OCI-LY3 (cell line): ENCODE data around the gene PCK2.

Experiments
- H2AFZ ChIP-seq: fragments of 200-600, 300-600 bp; shearing (Covaris generic); 2 replicates; pipeline ENCODE4 v1.6.0; 2014; ENCODE audit warnings: antibody characterized with exemption, low read depth, low read length
- H3K27ac ChIP-seq: fragments of 200-600, 300-600 bp; sonication (generic); 2 replicates; pipeline ENCODE4 v1.5.1; 2014; ENCODE audit warnings: mild to moderate bottlenecking, low read length, moderate library complexity, mixed read lengths
- H3K27me3 ChIP-seq: fragments of 200-600, 300-600 bp; sonication (generic); 2 replicates; pipeline ENCODE4 v1.6.1; 2014; ENCODE audit warnings: low read depth, low read length, mixed read lengths
- H3K36me3 ChIP-seq: fragments of 200-600, 300-600 bp; sonication (generic); replicated peaks from 2 replicates; pipeline ENCODE3; 2014; ENCODE audit warnings: low read depth, low read length, mixed read lengths
- H3K4me1 ChIP-seq: fragments of 300-600, 200-600 bp; sonication (generic); 2 replicates; pipeline ENCODE4 v1.6.1; 2014; ENCODE audit warnings: low read length, mixed read lengths
- H3K4me2 ChIP-seq: fragments of 200-600, 300-600 bp; sonication (generic); 2 replicates; pipeline ENCODE4 v1.6.1; 2014; ENCODE audit warnings: low read length, mixed read lengths
- H3K4me3 ChIP-seq: fragments of 300-600, 200-600 bp; sonication (generic); 2 replicates; pipeline ENCODE4 v1.5.1; 2014; ENCODE audit warnings: antibody characterized with exemption, mild to moderate bottlenecking, low read length, moderate library complexity
- H3K79me2 ChIP-seq: fragments of 300-600, 200-600 bp; shearing (Covaris generic); 2 replicates; pipeline ENCODE4 v1.6.1; 2014; ENCODE audit warnings: mild to moderate bottlenecking, low read length, mixed read lengths
- H3K9ac ChIP-seq: fragments of 300-600, 200-600 bp; shearing (Covaris generic); 2 replicates; pipeline ENCODE4 v1.6.0; 2014; ENCODE audit warnings: mild to moderate bottlenecking, low read length, moderate library complexity
- H3K9me3 ChIP-seq: fragments of 200-600, 300-600 bp; shearing (Covaris generic); 2 replicates; pipeline ENCODE4 v1.6.1; 2014; ENCODE audit warnings: low read length, mixed read lengths; ENCODE audit not compliant: insufficient read depth
- H4K20me1 ChIP-seq: fragments of 200-600, 300-600 bp; sonication (generic); 2 replicates; pipeline ENCODE4 v1.6.1; 2016; ENCODE audit warnings: low read length, mixed read lengths; ENCODE audit not compliant: insufficient read depth
- CTCF ChIP-seq: fragments of 200-600, 300-600 bp; sonication (generic); IDR thresholded peaks from 2 replicates; pipeline ENCODE4 v1.5.1; 2014; ENCODE audit warnings: antibody characterized with exemption, low read length, low read depth
- EZH2phosphoT487 ChIP-seq: fragments of 200-600 bp; shearing (Covaris generic); IDR thresholded peaks from 2 replicates; pipeline ENCODE4 v1.6.1; 2018; ENCODE audit warnings: antibody characterized with exemption, mixed run types, low read depth

Gene PCK2

GRCh38 chr14:24065408-24065807 lies 28.7 kb upstream of the PCK2 start:
- H3K9ac ChIP-seq, result no peak overlapping the region
- H3K4me1 ChIP-seq, result no peaks in the 10 kb centered on the region
- H3K79me2 ChIP-seq, result no peaks in the 10 kb centered on the region
- no peaks in the 10 kb centered on the region for H3K36me3 ChIP-seq
- H3K27ac ChIP-seq, result no peak overlapping the region
- H2AFZ ChIP-seq, result no peak overlapping the region
- H3K27me3 ChIP-seq, result no peaks in the 10 kb centered on the region
- no peak overlapping the region for H3K4me3 ChIP-seq
- no peaks in the 10 kb centered on the region for H3K9me3 ChIP-seq
- no peaks in the 10 kb centered on the region for H4K20me1 ChIP-seq
- TF ChIP-seq EZH2phosphoT487, result no peak
- TF ChIP-seq CTCF, result no peak
- no peak overlapping the region for H3K4me2 ChIP-seq

- Histone ChIP-seq H3K9ac (no peak overlapping the region), H3K4me1 (no peaks in the 10 kb centered on the region), H3K79me2 (no peaks in the 10 kb centered on the region), H4K20me1 (no peaks in the 10 kb centered on the region), H3K9me3 (no peaks in the 10 kb centered on the region), H2AFZ (no peak overlapping the region), H3K4me2 (no peak overlapping the region), H3K27ac (no peak overlapping the region), H3K36me3 (no peaks in the 10 kb centered on the region), H3K27me3 (no peaks in the 10 kb centered on the region), H3K4me3 (no peak overlapping the region)
- no peak for TF ChIP-seq CTCF
- TF ChIP-seq EZH2phosphoT487, result no peak
These were observed 27.5 kb upstream of the PCK2 start for GRCh38 chr14:24066496-24067132.

GRCh38 chr14:24067133-24068082 lies 26.7 kb upstream of the PCK2 start:
- Histone ChIP-seq H3K9me3 (no peaks in the 10 kb centered on the region), H3K36me3 (no peaks in the 10 kb centered on the region), H3K79me2 (no peaks in the 10 kb centered on the region), H3K27ac (no peak overlapping the region), H3K27me3 (no peaks in the 10 kb centered on the region), H3K4me3 (no peak overlapping the region), H3K9ac (no peak overlapping the region), H3K4me1 (no peaks in the 10 kb centered on the region), H4K20me1 (no peaks in the 10 kb centered on the region), H3K4me2 (no peak overlapping the region), H2AFZ (no peak overlapping the region)
- TF ChIP-seq CTCF (no peak), EZH2phosphoT487 (no peak)

- Histone ChIP-seq H3K9me3 (no peaks in the 10 kb centered on the region), H3K79me2 (no peaks in the 10 kb centered on the region), H3K4me3 (no peak overlapping the region), H3K4me1 (no peaks in the 10 kb centered on the region), H3K4me2 (no peak overlapping the region), H3K27ac (no peak overlapping the region), H3K36me3 (no peaks in the 10 kb centered on the region), H4K20me1 (no peaks in the 10 kb centered on the region), H3K27me3 (no peaks in the 10 kb centered on the region), H3K9ac (no peak overlapping the region), H2AFZ (no peak overlapping the region)
- TF ChIP-seq EZH2phosphoT487 (no peak), CTCF (no peak)
These were observed 25.2 kb upstream of the PCK2 start for GRCh38 chr14:24068711-24069410.
